Activated CD8-positive, alpha-beta memory T cell treated with anti-CD3 and anti-CD28 coated beads for 4 hours (primary cell): Measurements from ENCODE around the gene GDPD2.
"Not testable (repeated sequence)": the region's sequence is repeated elsewhere in the genome, so short reads cannot be mapped to it uniquely, and the experiment has no call there.

Experiments
- DNase-seq, 2 donors: peaks; one replicate each; pipeline ENCODE4 v3.0.0-alpha.2; 2020; ENCODE audit warnings: low read depth in 2 of 2

GDPD2 gene

GRCh38 chrX:70422851-70423341, at the start of gene GDPD2:
TSS of gene GDPD2 (plus strand) at chrX:70423314. CDS start at chrX:70424985, 1,671 bp downstream.
- DNase-seq, result no peak

- no peak for DNase-seq
Observed at GRCh38 chrX:70386235-70386634, 36.9 kb upstream of the GDPD2 start.

- DNase-seq, result no peak
Observed at GRCh38 chrX:70398899-70399298, 24.2 kb upstream of the GDPD2 start.

GRCh38 chrX:70400181-70400580, 22.9 kb upstream of the GDPD2 start:
- not testable (repeated sequence) for DNase-seq

GRCh38 chrX:70402721-70403120, 20.4 kb upstream of the GDPD2 start:
- no peak for DNase-seq

- DNase-seq, result no peak
Observed at GRCh38 chrX:70405003-70405402, 18.1 kb upstream of the GDPD2 start.

GRCh38 chrX:70410921-70411320, 12.2 kb upstream of the GDPD2 start:
- DNase-seq, result no peak

GRCh38 chrX:70411475-70411874, 11.6 kb upstream of the GDPD2 start:
- DNase-seq, result no peak

- no peak for DNase-seq
Observed at GRCh38 chrX:70421618-70422017, 1.5 kb upstream of the GDPD2 start.

GRCh38 chrX:70423936-70424675, 992 bp downstream of the GDPD2 start:
- DNase-seq, result no peak

- no peak for DNase-seq
Observed at GRCh38 chrX:70424801-70425200, 1.7 kb downstream of the GDPD2 start.

GRCh38 chrX:70426286-70427278, 3.5 kb downstream of the GDPD2 start:
- no peak for DNase-seq

GRCh38 chrX:70427365-70427764, 4.3 kb downstream of the GDPD2 start:
- no peak for DNase-seq

GRCh38 chrX:70429759-70430158, 6.6 kb downstream of the GDPD2 start:
- no peak for DNase-seq

GRCh38 chrX:70432936-70433847, 10.1 kb downstream of the GDPD2 start:
- DNase-seq, result no peak

- DNase-seq, result peak; percentile 40
Observed at GRCh38 chrX:70433848-70434351, 10.8 kb downstream of the GDPD2 start.

GRCh38 chrX:70434352-70434866, 11.3 kb downstream of the GDPD2 start:
- peak in 1 of 2 donors; percentile 25 for DNase-seq

GRCh38 chrX:70434914-70435586, 11.9 kb downstream of the GDPD2 start:
- no peak for DNase-seq

- DNase-seq, result no peak
Observed at GRCh38 chrX:70436343-70436742, 13.2 kb downstream of the GDPD2 start.

GRCh38 chrX:70437011-70437410, 13.9 kb downstream of the GDPD2 start:
- no peak for DNase-seq
